Measurements from ENCODE around the gene DAAM1. TPM values are rescaled to one million over a fixed set of nuclear protein-coding genes. Genes with fewer than 3 reads are reported as not detected.

DAAM1 gene
- total and polyA plus RNA-seq, 10 donors, result 8.3 to 76.1 (median 35.2) TPM

- H3K4me3 ChIP-seq, result no peak overlapping the region
- H3K9me3 ChIP-seq, result no peaks in the 10 kb centered on the region
- DNase-seq, result no peak
- intact Hi-C loops (cut with DNase I; ENCODE audit: low total_unique reads), result no loop called here
- no peak overlapping the region for H3K27ac ChIP-seq
- H3K27me3 ChIP-seq (replicated peaks in 1 of 7), result no peaks in the 10 kb centered on the region
- WGBS, 5 donors, result 91 to 100% (median 96%) methylated on average over 2 of the region's 2 CpGs
- H3K36me3 ChIP-seq, result no peaks in the 10 kb centered on the region
- TF ChIP-seq POLR2A (IDR thresholded peaks at IDR 0.05) (no peak), POLR2AphosphoS5 (IDR thresholded peaks at IDR 0.05) (no peak), CTCF (IDR thresholded peaks at IDR 0.05 in 8 of 11, conservative IDR thresholded peaks at IDR 0.05 in 3 of 11) (no peak)
- peaks cover 0 to 12% (median 3%) of the 10 kb centered on the region in 6 donors for H3K4me1 ChIP-seq
Observed at GRCh38 chr14:59206892-59207291, 18.4 kb downstream of the DAAM1 start.

DNA sequence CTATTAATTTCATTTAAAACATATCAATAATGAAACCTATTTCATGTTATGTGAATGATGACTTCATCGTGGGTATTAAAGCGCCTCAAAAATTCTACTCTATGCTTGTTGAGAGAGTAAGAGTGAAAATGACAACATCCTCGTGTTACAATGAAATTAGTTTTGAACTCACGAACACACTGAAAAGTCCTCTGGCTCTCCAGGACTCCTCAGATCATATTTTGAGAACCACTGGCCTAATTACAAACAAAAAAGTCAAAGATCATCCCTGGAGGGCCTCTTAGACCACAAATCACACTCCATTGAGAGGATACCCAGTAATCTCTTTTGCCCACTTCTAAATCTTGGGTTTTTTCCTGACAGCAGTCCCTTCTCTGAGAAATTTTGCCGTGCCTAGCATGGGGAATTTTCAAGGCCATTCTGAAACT, 19.1 kb downstream of the DAAM1 start:
- TF ChIP-seq CTCF (IDR thresholded peaks at IDR 0.05 in 8 of 11, conservative IDR thresholded peaks at IDR 0.05 in 3 of 11) (no peak), POLR2A (IDR thresholded peaks at IDR 0.05) (no peak), POLR2AphosphoS5 (IDR thresholded peaks at IDR 0.05) (no peak)
- Histone ChIP-seq H3K36me3 (no peaks in the 10 kb centered on the region), H3K27ac (no peak overlapping the region), H3K4me3 (no peak overlapping the region), H3K9me3 (no peaks in the 10 kb centered on the region), H3K4me1 (peaks cover 0 to 12% (median 3%) of the 10 kb centered on the region in 6 donors), H3K27me3 (replicated peaks in 1 of 7) (no peaks in the 10 kb centered on the region)
- WGBS, 5 donors, result 70 to 84% (median 80%) methylated on average over 5 of the region's 5 CpGs
- intact Hi-C loops (cut with DNase I; ENCODE audit: low total_unique reads), result no loop called here
- no peak for DNase-seq

- no peak overlapping the region for H3K4me3 ChIP-seq
- intact Hi-C loops (cut with DNase I; ENCODE audit: low total_unique reads), result no loop called here
- TF ChIP-seq CTCF (IDR thresholded peaks at IDR 0.05 in 8 of 11, conservative IDR thresholded peaks at IDR 0.05 in 3 of 11), result no peak
- no peak for TF ChIP-seq POLR2AphosphoS5 (IDR thresholded peaks at IDR 0.05)
- no peak for TF ChIP-seq POLR2A (IDR thresholded peaks at IDR 0.05)
- no peaks in the 10 kb centered on the region for H3K36me3 ChIP-seq
- no peak for DNase-seq
- no peaks in the 10 kb centered on the region for H3K27me3 ChIP-seq (replicated peaks in 1 of 7)
- WGBS, 5 donors, result 88 to 94% (median 92%) methylated on average over 6 of the region's 6 CpGs
- no peaks in the 10 kb centered on the region for H3K9me3 ChIP-seq
- H3K4me1 ChIP-seq, result peaks cover 0 to 12% (median 3%) of the 10 kb centered on the region in 6 donors
- H3K27ac ChIP-seq, result no peak overlapping the region
Observed at GRCh38 chr14:59208224-59208814, 19.9 kb downstream of the DAAM1 start.

GRCh38 chr14:59208954-59209353, 20.5 kb downstream of the DAAM1 start:
- WGBS, 5 donors, result 95 to 100% (median 96%) methylated on average over 1 of the region's 1 CpG
- H3K36me3 ChIP-seq, result no peaks in the 10 kb centered on the region
- no peak overlapping the region for H3K4me3 ChIP-seq
- no peaks in the 10 kb centered on the region for H3K27me3 ChIP-seq (replicated peaks in 1 of 7)
- no peak for DNase-seq
- intact Hi-C loops (cut with DNase I; ENCODE audit: low total_unique reads), result no loop called here
- no peaks in the 10 kb centered on the region for H3K9me3 ChIP-seq
- TF ChIP-seq CTCF (IDR thresholded peaks at IDR 0.05 in 8 of 11, conservative IDR thresholded peaks at IDR 0.05 in 3 of 11), result no peak
- TF ChIP-seq POLR2AphosphoS5 (IDR thresholded peaks at IDR 0.05), result no peak
- no peak for TF ChIP-seq POLR2A (IDR thresholded peaks at IDR 0.05)
- no peak overlapping the region for H3K27ac ChIP-seq
- H3K4me1 ChIP-seq, result peaks cover 0 to 12% (median 3%) of the 10 kb centered on the region in 6 donors

All from spleen (tissue), 11 donors.